ENCODE results near the gene SLC39A7.

The SLC39A7 gene

GRCh38 chr6:33248932-33249731 lies 48.5 kb downstream of the SLC39A7 start:
- peak; percentile 98 for DNase-seq (ENCODE audit: extremely low read depth, low read depth)
- TF ChIP-seq CTCF (IDR thresholded peaks at IDR 0.05; ENCODE audit: low read depth, low read length), result peak; percentile 13

- TF ChIP-seq CTCF (IDR thresholded peaks at IDR 0.05; ENCODE audit: low read depth, low read length), result no peak
- peak; percentile 39 for DNase-seq (ENCODE audit: extremely low read depth, low read depth)
Measured at GRCh38 chr6:33249732-33250630, 49.3 kb downstream of the SLC39A7 start.

GRCh38 chr6:33250731-33251130 lies 50.1 kb downstream of the SLC39A7 start:
- no peak for TF ChIP-seq CTCF (IDR thresholded peaks at IDR 0.05; ENCODE audit: low read depth, low read length)

GRCh38 chr6:33251395-33252012 lies 50.8 kb downstream of the SLC39A7 start:
- no peak for DNase-seq (ENCODE audit: extremely low read depth, low read depth)

More at GRCh38 chr6:33250731-33251130, 50.1 kb downstream of the SLC39A7 start:
- no peak for DNase-seq (ENCODE audit: extremely low read depth, low read depth)

GRCh38 chr6:33252759-33253158 lies 52.1 kb downstream of the SLC39A7 start:
- TF ChIP-seq CTCF (IDR thresholded peaks at IDR 0.05; ENCODE audit: low read depth, low read length), result no peak
- no peak for DNase-seq (ENCODE audit: extremely low read depth, low read depth)

More at GRCh38 chr6:33251395-33252012, 50.8 kb downstream of the SLC39A7 start:
- TF ChIP-seq CTCF (IDR thresholded peaks at IDR 0.05; ENCODE audit: low read depth, low read length), result no peak
